ENCODE results near the gene NRG3. TPM values are rescaled to one million over a fixed set of nuclear protein-coding genes. Genes with fewer than 3 reads are reported as not detected.

Gene NRG3
- total and polyA plus RNA-seq, 2 of the 4 experiments (the other 2 are of a cell fraction), result not detected

DNA sequence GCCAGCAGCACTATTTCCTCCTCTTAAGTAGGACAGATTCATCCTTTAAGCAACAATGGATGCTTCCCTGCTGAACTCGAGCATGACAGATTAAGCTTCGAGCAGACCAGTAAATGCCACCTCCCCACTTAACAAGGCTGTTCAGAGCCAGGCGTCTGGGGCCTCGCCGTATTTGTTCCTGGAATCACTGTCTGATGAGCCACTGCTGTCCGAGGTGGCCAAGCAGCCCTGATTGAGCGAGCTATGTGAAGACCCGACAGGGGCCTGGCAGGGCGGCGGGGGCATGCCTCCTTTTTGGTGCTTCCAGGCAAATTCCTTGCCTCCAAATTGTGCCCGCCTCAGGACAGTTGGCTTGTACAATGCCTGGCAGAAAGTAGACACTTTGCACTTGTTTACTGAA is 862.6 kb downstream of the NRG3 start:
- Histone ChIP-seq H3K18ac (ENCODE audit: low read depth, low read length) (no peak overlapping the region), H3K56ac (ENCODE audit: extremely low read depth, insufficient read depth, low read length) (no peak overlapping the region), H2BK5ac (ENCODE audit: low read depth, low read length, poor library complexity, severe bottlenecking) (no peak overlapping the region), H3K9ac (ENCODE audit: low read depth, low read length) (no peak overlapping the region), H3K9me1 (ENCODE audit: insufficient read depth, low read length) (no peaks in the 10 kb centered on the region), H2AK9ac (replicated peaks; ENCODE audit: low read depth, low read length, poor library complexity) (no peak overlapping the region), H2BK20ac (ENCODE audit: low read depth, low read length) (no peak overlapping the region), H3K4me2 (ENCODE audit: low read depth, low read length) (no peak overlapping the region), H3K4me1 (ENCODE audit: control insufficient read depth, insufficient read depth, low read length) (no peaks in the 10 kb centered on the region), H2BK120ac (ENCODE audit: low read depth, low read length) (no peak overlapping the region), H3K27ac (ENCODE audit: insufficient read depth, low read length) (no peak overlapping the region), H3K14ac (replicated peaks; ENCODE audit: low read depth, low read length) (no peak overlapping the region), H3K36me3 (ENCODE audit: control insufficient read depth, insufficient read depth, low read length) (no peaks in the 10 kb centered on the region), H3K23ac (ENCODE audit: low read depth, low read length) (no peak overlapping the region), H2AK5ac (ENCODE audit: low read depth, low read length) (no peak overlapping the region), H4K20me1 (ENCODE audit: insufficient read depth, low read length) (no peaks in the 10 kb centered on the region), H3K79me1 (ENCODE audit: low read depth in 1 of 2, low read length in 2 of 2) (no peaks in the 10 kb centered on the region), H2BK15ac (ENCODE audit: low read depth, low read length) (no peak overlapping the region), H3K4ac (ENCODE audit: low read depth, low read length) (no peak overlapping the region), H3K4me3 (ENCODE audit: insufficient read depth, low read depth, low read length) (no peak overlapping the region), H3K9me3 (ENCODE audit: control insufficient read depth, insufficient read depth, low read length) (peaks cover 3% of the 10 kb centered on the region; the same call in 1 of the 2 replicates), H4K8ac (ENCODE audit: low read depth in 2 of 2, low read length in 2 of 2) (no peak overlapping the region), H2AFZ (replicated peaks; ENCODE audit: low read length, poor library complexity) (no peak overlapping the region), H4K91ac (ENCODE audit: insufficient read depth, low read depth, low read length) (no peak overlapping the region), H4K5ac (ENCODE audit: low read depth, low read length) (no peak overlapping the region), H3K27me3 (ENCODE audit: control insufficient read depth, insufficient read depth, low read length) (no peaks in the 10 kb centered on the region)
- in situ Hi-C loops (cut with MboI; ENCODE audit: low sequenced_read_pairs), result no loop called here
- TF ChIP-seq, protein P1, sequence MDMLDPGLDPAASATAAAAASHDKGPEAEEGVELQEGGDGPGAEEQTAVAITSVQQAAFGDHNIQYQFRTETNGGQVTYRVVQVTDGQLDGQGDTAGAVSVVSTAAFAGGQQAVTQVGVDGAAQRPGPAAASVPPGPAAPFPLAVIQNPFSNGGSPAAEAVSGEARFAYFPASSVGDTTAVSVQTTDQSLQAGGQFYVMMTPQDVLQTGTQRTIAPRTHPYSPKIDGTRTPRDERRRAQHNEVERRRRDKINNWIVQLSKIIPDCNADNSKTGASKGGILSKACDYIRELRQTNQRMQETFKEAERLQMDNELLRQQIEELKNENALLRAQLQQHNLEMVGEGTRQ (IDR thresholded peaks at IDR 0.05; ENCODE audit: low read depth, low read length), result no peak
- no peak for TF ChIP-seq NFE2L2 (IDR thresholded peaks at IDR 0.05; ENCODE audit: low read depth, low read length)
- dilution Hi-C loops (cut with HindIII; ENCODE audit: low sequenced_read_pairs, unreplicated experiment), result no loop called here
- DNase-seq, result no peak
- ATAC-seq (ENCODE audit: low read depth), result no peak
- intact Hi-C loops (cut with micrococcal nuclease), result no loop called here
- WGBS, 2 experiments (ENCODE audit: extremely low coverage in 2 of 2, insufficient read length in 1 of 2), result 40% methylated on average over 9 of the region's 11 CpGs; no CpG with 5 or more reads in 1 of the 2 experiments
- BruUV-seq (replicated peaks), result no TSS peak
- POLR2A ChIA-PET (ENCODE audit: unreplicated experiment), result no interaction called here
- CTCF ChIA-PET, result no interaction called here

Data from IMR-90 (cell line).